ENCODE measurements around the gene ALAS1.
"Not testable (repeated sequence)": the region's sequence is repeated elsewhere in the genome, so short reads cannot be mapped to it uniquely, and the experiment has no call there.

Gene ALAS1

GRCh38 chr3:52197842-52198625, at the start of gene ALAS1:
Gene ALAS1, plus strand, starts transcription at chr3:52198160. Its CDS starts 1,082 bp downstream, at chr3:52199242.
- Histone ChIP-seq H3K9ac (ENCODE audit: low read depth, low read length) (peak within 1 kb of the TSS; percentile 70), H3K4me3 (ENCODE audit: low read depth, low read length) (peak within 1 kb of the TSS; percentile 83), H3K9me3 (ENCODE audit: control insufficient read depth, insufficient read depth, low read length) (no peaks in the 10 kb centered on the region), H3K36me3 (ENCODE audit: control insufficient read depth, insufficient read depth, low read length) (peaks cover 12% of the 10 kb centered on the region), H3K27me3 (ENCODE audit: control insufficient read depth, insufficient read depth, low read length) (peaks cover 5% of the 10 kb centered on the region), H3K4me1 (ENCODE audit: control insufficient read depth, insufficient read depth, low read length) (peaks cover 6% of the 10 kb centered on the region)

- H3K36me3 ChIP-seq (ENCODE audit: control insufficient read depth, insufficient read depth, low read length), result peaks cover 49% of the 10 kb centered on the region
- no peak overlapping the region for H3K9ac ChIP-seq (ENCODE audit: low read depth, low read length)
- H3K9me3 ChIP-seq (ENCODE audit: control insufficient read depth, insufficient read depth, low read length), result no peaks in the 10 kb centered on the region
- H3K4me1 ChIP-seq (ENCODE audit: control insufficient read depth, insufficient read depth, low read length), result peaks cover 4% of the 10 kb centered on the region
- H3K27me3 ChIP-seq (ENCODE audit: control insufficient read depth, insufficient read depth, low read length), result no peaks in the 10 kb centered on the region
- no peak overlapping the region for H3K4me3 ChIP-seq (ENCODE audit: low read depth, low read length)
Observed at GRCh38 chr3:52149021-52149420, 48.9 kb upstream of the ALAS1 start.

- Histone ChIP-seq H3K27me3 (ENCODE audit: control insufficient read depth, insufficient read depth, low read length) (no peaks in the 10 kb centered on the region), H3K9me3 (ENCODE audit: control insufficient read depth, insufficient read depth, low read length) (no peaks in the 10 kb centered on the region), H3K4me1 (ENCODE audit: control insufficient read depth, insufficient read depth, low read length) (peaks cover 2% of the 10 kb centered on the region), H3K36me3 (ENCODE audit: control insufficient read depth, insufficient read depth, low read length) (peaks cover 47% of the 10 kb centered on the region), H3K9ac (ENCODE audit: low read depth, low read length) (no peak overlapping the region), H3K4me3 (ENCODE audit: low read depth, low read length) (no peak overlapping the region)
Observed at GRCh38 chr3:52149726-52150125, 48.2 kb upstream of the ALAS1 start.

GRCh38 chr3:52150357-52150756, 47.6 kb upstream of the ALAS1 start:
- no peaks in the 10 kb centered on the region for H3K27me3 ChIP-seq (ENCODE audit: control insufficient read depth, insufficient read depth, low read length)
- no peak overlapping the region for H3K9ac ChIP-seq (ENCODE audit: low read depth, low read length)
- H3K4me3 ChIP-seq (ENCODE audit: low read depth, low read length), result no peak overlapping the region
- peaks cover 2% of the 10 kb centered on the region for H3K4me1 ChIP-seq (ENCODE audit: control insufficient read depth, insufficient read depth, low read length)
- H3K36me3 ChIP-seq (ENCODE audit: control insufficient read depth, insufficient read depth, low read length), result peaks cover 46% of the 10 kb centered on the region
- H3K9me3 ChIP-seq (ENCODE audit: control insufficient read depth, insufficient read depth, low read length), result no peaks in the 10 kb centered on the region

- Histone ChIP-seq H3K9me3 (ENCODE audit: control insufficient read depth, insufficient read depth, low read length) (no peaks in the 10 kb centered on the region), H3K4me3 (ENCODE audit: low read depth, low read length) (no peak overlapping the region), H3K4me1 (ENCODE audit: control insufficient read depth, insufficient read depth, low read length) (peaks cover 2% of the 10 kb centered on the region), H3K27me3 (ENCODE audit: control insufficient read depth, insufficient read depth, low read length) (no peaks in the 10 kb centered on the region), H3K9ac (ENCODE audit: low read depth, low read length) (no peak overlapping the region), H3K36me3 (ENCODE audit: control insufficient read depth, insufficient read depth, low read length) (peaks cover 41% of the 10 kb centered on the region)
Observed at GRCh38 chr3:52150860-52151259, 47.1 kb upstream of the ALAS1 start.

GRCh38 chr3:52151991-52152390, 46.0 kb upstream of the ALAS1 start:
- not testable (repeated sequence) for H3K9me3 ChIP-seq (ENCODE audit: control insufficient read depth, insufficient read depth, low read length); H3K4me3 ChIP-seq (ENCODE audit: low read depth, low read length); H3K9ac ChIP-seq (ENCODE audit: low read depth, low read length); H3K4me1 ChIP-seq (ENCODE audit: control insufficient read depth, insufficient read depth, low read length); H3K27me3 ChIP-seq (ENCODE audit: control insufficient read depth, insufficient read depth, low read length)
- peaks cover 31% of the 10 kb centered on the region for H3K36me3 ChIP-seq (ENCODE audit: control insufficient read depth, insufficient read depth, low read length)

GRCh38 chr3:52153389-52154096, 44.4 kb upstream of the ALAS1 start:
- H3K27me3 ChIP-seq (ENCODE audit: control insufficient read depth, insufficient read depth, low read length), result no peaks in the 10 kb centered on the region
- H3K36me3 ChIP-seq (ENCODE audit: control insufficient read depth, insufficient read depth, low read length), result peaks cover 24% of the 10 kb centered on the region
- H3K9ac ChIP-seq (ENCODE audit: low read depth, low read length), result peak overlapping the region; percentile 77
- no peaks in the 10 kb centered on the region for H3K9me3 ChIP-seq (ENCODE audit: control insufficient read depth, insufficient read depth, low read length)
- H3K4me1 ChIP-seq (ENCODE audit: control insufficient read depth, insufficient read depth, low read length), result peaks cover 2% of the 10 kb centered on the region
- H3K4me3 ChIP-seq (ENCODE audit: low read depth, low read length), result peak overlapping the region; percentile 88

- no peaks in the 10 kb centered on the region for H3K27me3 ChIP-seq (ENCODE audit: control insufficient read depth, insufficient read depth, low read length)
- H3K4me1 ChIP-seq (ENCODE audit: control insufficient read depth, insufficient read depth, low read length), result peaks cover 2% of the 10 kb centered on the region
- no peaks in the 10 kb centered on the region for H3K9me3 ChIP-seq (ENCODE audit: control insufficient read depth, insufficient read depth, low read length)
- H3K36me3 ChIP-seq (ENCODE audit: control insufficient read depth, insufficient read depth, low read length), result peaks cover 15% of the 10 kb centered on the region
- peak within 1 kb of the TSS; percentile 88 for H3K4me3 ChIP-seq (ENCODE audit: low read depth, low read length)
- peak within 1 kb of the TSS; percentile 77 for H3K9ac ChIP-seq (ENCODE audit: low read depth, low read length)
Observed at GRCh38 chr3:52154135-52155094, 43.5 kb upstream of the ALAS1 start, which contains the start of gene POC1A. Gene POC1A, minus strand, starts transcription at chr3:52154423. Its CDS starts 51 bp downstream, at chr3:52154372.

GRCh38 chr3:52155912-52156311, 42.0 kb upstream of the ALAS1 start:
- H3K9ac ChIP-seq (ENCODE audit: low read depth, low read length), result no peak overlapping the region
- H3K4me1 ChIP-seq (ENCODE audit: control insufficient read depth, insufficient read depth, low read length), result peaks cover 2% of the 10 kb centered on the region
- H3K4me3 ChIP-seq (ENCODE audit: low read depth, low read length), result no peak overlapping the region
- H3K36me3 ChIP-seq (ENCODE audit: control insufficient read depth, insufficient read depth, low read length), result peaks cover 1% of the 10 kb centered on the region
- H3K27me3 ChIP-seq (ENCODE audit: control insufficient read depth, insufficient read depth, low read length), result no peaks in the 10 kb centered on the region
- H3K9me3 ChIP-seq (ENCODE audit: control insufficient read depth, insufficient read depth, low read length), result no peaks in the 10 kb centered on the region

GRCh38 chr3:52159503-52159902, 38.5 kb upstream of the ALAS1 start:
- Histone ChIP-seq H3K9me3 (ENCODE audit: control insufficient read depth, insufficient read depth, low read length) (no peaks in the 10 kb centered on the region), H3K36me3 (ENCODE audit: control insufficient read depth, insufficient read depth, low read length) (no peaks in the 10 kb centered on the region), H3K4me1 (ENCODE audit: control insufficient read depth, insufficient read depth, low read length) (no peaks in the 10 kb centered on the region), H3K9ac (ENCODE audit: low read depth, low read length) (no peak overlapping the region), H3K4me3 (ENCODE audit: low read depth, low read length) (no peak overlapping the region), H3K27me3 (ENCODE audit: control insufficient read depth, insufficient read depth, low read length) (no peaks in the 10 kb centered on the region)

- Histone ChIP-seq H3K4me3 (ENCODE audit: low read depth, low read length) (no peak overlapping the region), H3K36me3 (ENCODE audit: control insufficient read depth, insufficient read depth, low read length) (no peaks in the 10 kb centered on the region), H3K9me3 (ENCODE audit: control insufficient read depth, insufficient read depth, low read length) (no peaks in the 10 kb centered on the region), H3K4me1 (ENCODE audit: control insufficient read depth, insufficient read depth, low read length) (peaks cover 3% of the 10 kb centered on the region), H3K9ac (ENCODE audit: low read depth, low read length) (no peak overlapping the region), H3K27me3 (ENCODE audit: control insufficient read depth, insufficient read depth, low read length) (no peaks in the 10 kb centered on the region)
Observed at GRCh38 chr3:52162250-52162872, 35.6 kb upstream of the ALAS1 start.

All from iPS-15b (cell line).